BLaER1 treated with 17β-estradiol and CSF1 and Interleukin-3, amounts not matched to agents 10 nM and 100 nM (cell line): ENCODE measurements around the gene PLD5.

Experiments
- H3K27ac ChIP-seq, 11 experiments: shearing (Covaris generic); formaldehyde crosslinking; 2 replicates each; pipeline ENCODE4 v1.8.1; 2022
- H3K27me3 ChIP-seq, 11 experiments: shearing (Covaris generic); formaldehyde crosslinking; 2 replicates each; pipeline ENCODE4 v1.8.1; 2022
- H3K36me3 ChIP-seq, 11 experiments: shearing (Covaris generic); formaldehyde crosslinking; 2 replicates each; pipeline ENCODE4 v1.8.1; 2022
- H3K4me1 ChIP-seq, 10 experiments: shearing (Covaris generic); formaldehyde crosslinking; 2 replicates each; pipeline ENCODE4 v1.8.1; 2022
- H3K4me2 ChIP-seq, 11 experiments: shearing (Covaris generic); formaldehyde crosslinking; 2 replicates each; pipeline ENCODE4 v1.8.1; 2022
- H3K4me3 ChIP-seq, 10 experiments: shearing (Covaris generic); formaldehyde crosslinking; 2 replicates each; pipeline ENCODE4 v1.8.1; 2022
- H3K9ac ChIP-seq, 11 experiments: shearing (Covaris generic); formaldehyde crosslinking; 2 replicates each; pipeline ENCODE4 v1.8.1; 2022
- H3K9me3 ChIP-seq, 11 experiments: shearing (Covaris generic); formaldehyde crosslinking; replicated peaks in 1 of 11; 2 replicates each; pipeline ENCODE4 v1.8.1; 2022
- H4K20me1 ChIP-seq, 11 experiments: shearing (Covaris generic); formaldehyde crosslinking; 2 replicates each; pipeline ENCODE4 v1.8.1; 2022
- Cebpa-rat ChIP-seq, 11 experiments: shearing (Covaris generic); IDR thresholded peaks; 2 replicates each; pipeline ENCODE4 v1.8.1; 2022

The PLD5 gene

GRCh38 chr1:242435200-242435599 lies 89.3 kb downstream of the PLD5 start:
- Histone ChIP-seq H3K36me3 (no peaks in the 10 kb centered on the region), H3K27me3 (no peaks in the 10 kb centered on the region), H3K4me2 (no peak overlapping the region), H3K4me1 (no peaks in the 10 kb centered on the region), H3K4me3 (no peak overlapping the region), H3K9ac (no peak overlapping the region), H3K27ac (no peak overlapping the region), H4K20me1 (no peaks in the 10 kb centered on the region), H3K9me3 (peaks cover 0 to 6% (median 0%) of the 10 kb centered on the region in 11 experiments; a peak in 1 of 22 replicates)
- TF ChIP-seq Cebpa-rat (IDR thresholded peaks at IDR 0.05): no peak

- TF ChIP-seq Cebpa-rat (IDR thresholded peaks at IDR 0.05): no peak
- H3K4me3 ChIP-seq: no peak overlapping the region
These were observed 91.9 kb downstream of the PLD5 start for GRCh38 chr1:242432491-242433095.

GRCh38 chr1:242431786-242432185 lies 92.7 kb downstream of the PLD5 start:
- H3K27ac ChIP-seq: no peak overlapping the region

More at GRCh38 chr1:242432491-242433095, 91.9 kb downstream of the PLD5 start:
- H4K20me1 ChIP-seq: no peaks in the 10 kb centered on the region
- no peaks in the 10 kb centered on the region for H3K36me3 ChIP-seq
- no peaks in the 10 kb centered on the region for H3K4me1 ChIP-seq
- no peak overlapping the region for H3K4me2 ChIP-seq
- H3K27me3 ChIP-seq: no peaks in the 10 kb centered on the region
- no peak overlapping the region for H3K27ac ChIP-seq
- no peak overlapping the region for H3K9ac ChIP-seq
- H3K9me3 ChIP-seq: peaks cover 0 to 8% (median 0%) of the 10 kb centered on the region in 11 experiments; a peak in 1 of 22 replicates

GRCh38 chr1:242430956-242431355 lies 93.5 kb downstream of the PLD5 start:
- peak in 3 of 11 experiments; percentile 42 to 48 (median 44); a peak in 2 of 22 replicates for TF ChIP-seq Cebpa-rat (IDR thresholded peaks at IDR 0.05)
- no peak overlapping the region for H3K4me2 ChIP-seq

More at GRCh38 chr1:242431786-242432185, 92.7 kb downstream of the PLD5 start:
- H3K4me1 ChIP-seq: no peaks in the 10 kb centered on the region
- no peaks in the 10 kb centered on the region for H3K27me3 ChIP-seq
- TF ChIP-seq Cebpa-rat (IDR thresholded peaks at IDR 0.05): no peak
- no peak overlapping the region for H3K9ac ChIP-seq
- H3K4me2 ChIP-seq: no peak overlapping the region
- peaks cover 0 to 8% (median 0%) of the 10 kb centered on the region in 11 experiments; a peak in 1 of 22 replicates for H3K9me3 ChIP-seq
- no peaks in the 10 kb centered on the region for H3K36me3 ChIP-seq
- no peaks in the 10 kb centered on the region for H4K20me1 ChIP-seq
- no peak overlapping the region for H3K4me3 ChIP-seq

GRCh38 chr1:242428399-242429190 lies 95.9 kb downstream of the PLD5 start:
- no peak for TF ChIP-seq Cebpa-rat (IDR thresholded peaks at IDR 0.05)
- no peak overlapping the region for H3K4me2 ChIP-seq
- H3K9ac ChIP-seq: no peak overlapping the region
- no peaks in the 10 kb centered on the region for H4K20me1 ChIP-seq
- no peak overlapping the region for H3K27ac ChIP-seq
- H3K9me3 ChIP-seq: peaks cover 0 to 8% (median 0%) of the 10 kb centered on the region in 11 experiments; a peak in 1 of 22 replicates
- H3K36me3 ChIP-seq: no peaks in the 10 kb centered on the region
- no peak overlapping the region for H3K4me3 ChIP-seq
- no peaks in the 10 kb centered on the region for H3K4me1 ChIP-seq
- H3K27me3 ChIP-seq: no peaks in the 10 kb centered on the region

More at GRCh38 chr1:242430956-242431355, 93.5 kb downstream of the PLD5 start:
- no peak overlapping the region for H3K27ac ChIP-seq
- no peaks in the 10 kb centered on the region for H3K4me1 ChIP-seq
- H3K9ac ChIP-seq: no peak overlapping the region
- H3K9me3 ChIP-seq: peaks cover 0 to 8% (median 0%) of the 10 kb centered on the region in 11 experiments; a peak in 1 of 22 replicates
- H3K36me3 ChIP-seq: no peaks in the 10 kb centered on the region
- no peaks in the 10 kb centered on the region for H3K27me3 ChIP-seq
- no peaks in the 10 kb centered on the region for H4K20me1 ChIP-seq
- no peak overlapping the region for H3K4me3 ChIP-seq

GRCh38 chr1:242427519-242427918 lies 97.0 kb downstream of the PLD5 start:
- no peaks in the 10 kb centered on the region for H3K4me1 ChIP-seq
- no peaks in the 10 kb centered on the region for H3K36me3 ChIP-seq
- no peaks in the 10 kb centered on the region for H3K27me3 ChIP-seq
- no peak overlapping the region for H3K4me2 ChIP-seq
- no peak overlapping the region for H3K4me3 ChIP-seq
- H3K27ac ChIP-seq: no peak overlapping the region
- no peak overlapping the region for H3K9ac ChIP-seq
- peaks cover 0 to 8% (median 0%) of the 10 kb centered on the region in 11 experiments; a peak in 1 of 22 replicates for H3K9me3 ChIP-seq
- H4K20me1 ChIP-seq: no peaks in the 10 kb centered on the region
- no peak for TF ChIP-seq Cebpa-rat (IDR thresholded peaks at IDR 0.05)

GRCh38 chr1:242426271-242426905 lies 98.1 kb downstream of the PLD5 start:
- peaks cover 0 to 8% (median 0%) of the 10 kb centered on the region in 11 experiments; a peak in 1 of 22 replicates for H3K9me3 ChIP-seq
- TF ChIP-seq Cebpa-rat (IDR thresholded peaks at IDR 0.05): no peak
- no peak overlapping the region for H3K27ac ChIP-seq
- no peaks in the 10 kb centered on the region for H3K4me1 ChIP-seq
- H3K4me3 ChIP-seq: no peak overlapping the region
- no peaks in the 10 kb centered on the region for H3K27me3 ChIP-seq
- no peaks in the 10 kb centered on the region for H3K36me3 ChIP-seq
- no peaks in the 10 kb centered on the region for H4K20me1 ChIP-seq
- no peak overlapping the region for H3K9ac ChIP-seq
- no peak overlapping the region for H3K4me2 ChIP-seq

- Histone ChIP-seq H3K27ac (no peak overlapping the region), H3K9me3 (peaks cover 0 to 2% (median 0%) of the 10 kb centered on the region in 11 experiments; a peak in 1 of 22 replicates), H3K9ac (no peak overlapping the region), H3K36me3 (no peaks in the 10 kb centered on the region), H3K27me3 (no peaks in the 10 kb centered on the region), H3K4me2 (no peak overlapping the region), H3K4me1 (no peaks in the 10 kb centered on the region), H4K20me1 (no peaks in the 10 kb centered on the region), H3K4me3 (no peak overlapping the region)
- TF ChIP-seq Cebpa-rat (IDR thresholded peaks at IDR 0.05): no peak
These were observed 99.3 kb downstream of the PLD5 start for GRCh38 chr1:242425232-242425631.

GRCh38 chr1:242416657-242417056 lies 107.8 kb downstream of the PLD5 start:
- Histone ChIP-seq H3K9ac (no peak overlapping the region), H3K4me3 (no peak overlapping the region), H4K20me1 (no peaks in the 10 kb centered on the region), H3K27ac (no peak overlapping the region), H3K4me2 (no peak overlapping the region), H3K36me3 (no peaks in the 10 kb centered on the region), H3K27me3 (no peaks in the 10 kb centered on the region), H3K9me3 (no peaks in the 10 kb centered on the region; a peak in 1 of 22 replicates), H3K4me1 (peaks cover 0 to 20% (median 0%) of the 10 kb centered on the region in 10 experiments; a peak in 7 of 20 replicates)
- TF ChIP-seq Cebpa-rat (IDR thresholded peaks at IDR 0.05): no peak
